HG02981 (cell line): ENCODE data around the gene UBE2O.

Source experiments
- ATAC-seq: cut with Tn5 transposase; IDR thresholded peaks from one replicate; pipeline ENCODE4 v1.9.1; 2021; ENCODE audit warnings: mild to moderate bottlenecking, moderate library complexity; ENCODE audit not compliant: unreplicated experiment

UBE2O gene

DNA sequence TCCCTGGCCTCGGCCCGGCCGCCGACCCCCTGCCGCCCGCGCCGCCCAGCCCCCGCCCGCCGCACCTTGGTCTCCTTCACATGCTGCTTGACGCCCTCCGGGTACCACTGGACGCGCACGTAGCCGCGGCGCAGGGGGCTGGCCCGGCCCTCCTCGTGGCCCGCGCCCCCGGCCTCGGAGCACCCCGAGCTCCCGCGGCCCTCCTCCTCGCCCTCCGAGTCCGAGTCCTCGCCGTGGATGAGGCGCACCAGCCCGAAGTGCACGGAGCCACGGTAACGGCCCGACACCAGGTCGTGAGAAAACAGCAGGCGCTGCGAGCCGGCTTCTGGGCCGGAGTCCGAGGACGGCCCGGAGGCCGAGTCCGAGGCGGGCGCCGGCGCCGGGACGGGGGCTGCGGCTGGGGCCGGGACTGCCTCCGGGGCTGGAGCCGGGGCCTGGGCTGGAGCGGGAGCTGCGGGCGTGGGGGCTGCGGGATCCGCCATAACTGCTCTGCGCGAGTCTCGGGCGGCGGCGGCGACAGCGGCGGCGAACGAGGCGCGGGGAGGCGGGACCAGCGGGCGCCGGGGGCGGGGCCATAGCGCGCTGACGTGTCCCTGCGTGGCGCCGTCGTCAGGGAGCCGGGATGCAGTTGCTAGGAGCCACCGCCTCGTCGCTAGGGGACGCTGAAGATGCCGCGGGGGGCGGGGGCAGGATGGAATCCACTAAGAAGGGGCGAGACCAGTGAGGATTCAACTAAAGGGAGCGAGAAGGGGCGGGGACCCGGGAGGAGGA, at the start of gene UBE2O:
Gene UBE2O, minus strand, starts transcription at position 493 of the 771 bp plus-strand sequence. Its CDS starts 11 bp downstream, at position 482.
- peak; percentile 88 for ATAC-seq

DNA sequence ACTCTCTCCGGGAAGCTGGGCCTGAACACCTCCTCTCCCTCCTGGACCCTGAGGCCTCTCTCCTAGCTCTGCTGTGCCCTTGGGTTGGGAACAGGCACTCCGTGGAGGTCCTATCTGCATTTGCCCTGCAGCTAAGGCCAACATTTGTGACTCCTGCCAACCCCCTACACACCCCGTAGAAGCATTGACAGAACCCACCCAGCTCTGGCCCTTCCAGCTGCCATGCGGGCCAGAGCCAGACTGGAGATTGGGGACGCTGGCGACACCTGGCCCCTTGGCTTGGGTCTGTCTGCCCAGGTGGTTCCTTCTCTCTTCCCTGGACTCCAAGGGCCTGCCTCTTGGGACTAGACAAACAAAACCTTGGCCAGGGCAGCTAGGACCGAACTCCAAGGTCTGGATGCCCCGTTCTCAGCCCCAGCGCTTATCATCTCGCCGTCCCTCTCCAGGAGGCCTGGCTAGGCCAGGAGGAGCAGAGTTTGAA, 48.9 kb upstream of the UBE2O start:
- no peak for ATAC-seq

DNA sequence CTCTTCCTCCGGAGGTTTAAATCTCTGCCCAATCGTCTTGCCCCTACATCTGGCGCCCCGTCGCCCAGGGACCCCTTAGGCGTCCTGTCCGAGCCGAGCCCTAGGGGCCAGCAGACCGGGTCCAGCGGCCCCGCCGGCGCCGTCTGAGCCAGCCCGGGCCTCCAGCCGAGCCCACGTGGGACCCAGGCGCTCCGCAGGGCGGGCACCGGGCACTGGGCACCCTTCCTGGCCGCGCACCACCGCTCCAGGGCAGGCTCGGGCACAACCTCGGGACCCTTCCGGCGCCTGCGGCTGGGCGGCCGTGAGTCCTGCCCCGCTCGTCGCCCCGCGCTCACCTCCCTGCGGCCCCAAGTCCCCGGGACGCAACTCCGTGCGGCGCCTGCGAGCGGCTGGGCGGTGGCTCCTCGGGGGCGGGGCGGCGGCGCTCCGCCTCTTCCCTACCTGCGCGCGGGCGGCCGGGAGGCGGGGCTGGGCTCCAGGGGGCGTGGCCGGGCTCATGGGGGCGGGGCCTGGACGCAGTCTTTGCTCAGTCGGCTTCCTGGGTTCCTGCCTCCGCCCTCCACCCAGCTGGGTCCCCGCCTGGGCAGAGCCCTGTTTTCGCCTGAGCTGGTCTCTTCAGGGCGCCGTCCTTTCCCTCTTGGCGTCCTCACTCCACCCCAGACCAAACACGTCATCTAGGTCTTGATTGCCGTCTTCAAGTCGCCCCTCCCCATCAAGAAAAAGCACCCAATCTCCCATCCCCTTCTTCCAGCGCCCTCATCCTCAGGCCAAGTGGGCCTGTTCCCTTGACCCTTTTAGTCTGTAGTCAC, 48.3 kb upstream of the UBE2O start, which contains the start of gene RHBDF2:
Gene RHBDF2, minus strand, starts transcription at position 406 of the 809 bp plus-strand sequence. CDS start 19,899 bp downstream, outside the sequence.
- ATAC-seq: peak; percentile 57

DNA sequence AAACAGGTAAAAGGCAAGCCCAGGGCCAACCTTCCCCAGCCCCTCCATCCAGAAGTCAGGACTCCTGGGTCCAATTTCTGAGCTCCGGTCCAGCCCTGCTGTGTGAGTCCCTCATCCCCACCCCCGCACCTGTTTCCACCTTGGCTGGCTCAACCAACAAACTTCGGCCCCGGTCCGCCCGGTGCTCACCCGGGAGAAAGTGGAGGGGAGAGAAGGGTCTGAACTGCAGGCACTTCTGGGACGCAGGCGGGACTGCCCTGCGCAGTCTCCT, 47.7 kb upstream of the UBE2O start:
- ATAC-seq: no peak

DNA sequence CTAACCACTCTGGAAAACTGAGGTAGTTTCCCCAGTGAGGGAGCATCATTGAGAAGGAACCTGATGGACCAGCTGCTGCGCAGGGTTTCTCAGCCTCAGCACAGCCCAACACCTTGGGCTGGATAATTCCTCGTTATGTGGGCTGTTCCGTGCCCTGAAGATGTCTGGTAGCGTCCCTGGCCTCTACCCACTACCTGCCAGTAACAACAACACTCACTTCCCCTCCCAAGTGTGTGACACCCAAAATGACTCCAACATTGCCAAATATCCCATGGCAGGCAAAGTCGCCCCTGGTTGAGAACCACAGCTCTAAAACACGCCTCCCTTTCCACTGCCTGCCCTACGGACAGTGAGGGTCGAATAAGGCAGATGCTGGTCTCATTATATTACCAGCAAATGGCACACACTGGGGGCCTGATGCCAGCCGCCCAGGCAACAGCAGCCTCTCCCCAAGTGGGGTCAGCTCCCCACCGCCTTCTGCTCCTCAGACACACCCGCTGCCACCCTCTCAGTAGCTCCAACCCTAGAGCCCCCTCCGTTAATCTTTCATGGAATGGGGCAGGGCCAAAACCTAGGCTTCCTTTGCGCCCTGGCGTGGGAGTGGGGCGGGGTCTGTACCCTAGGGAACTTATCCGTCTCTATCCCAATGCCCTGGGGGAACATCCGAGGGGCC, 47.3 kb upstream of the UBE2O start:
- no peak for ATAC-seq

DNA sequence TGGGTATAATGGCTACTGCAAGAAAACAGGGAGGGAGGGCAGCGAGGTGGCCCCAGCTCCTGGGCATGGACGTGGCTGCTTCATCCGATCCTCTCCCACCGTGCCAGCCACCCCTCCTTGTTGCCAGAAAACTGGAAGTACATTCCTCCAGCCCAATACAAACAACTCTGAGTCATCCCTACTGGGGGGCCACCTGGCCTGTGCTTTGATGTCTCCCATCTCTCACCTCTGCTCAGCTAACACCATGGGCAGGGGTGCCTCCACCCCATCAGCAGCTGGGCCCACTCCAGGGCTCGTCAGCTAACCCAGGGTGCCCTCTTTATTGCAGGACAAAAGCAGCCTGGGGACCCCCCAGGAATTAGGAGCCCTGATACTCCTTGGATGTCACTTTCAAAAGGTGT, 46.3 kb upstream of the UBE2O start:
- no peak for ATAC-seq

DNA sequence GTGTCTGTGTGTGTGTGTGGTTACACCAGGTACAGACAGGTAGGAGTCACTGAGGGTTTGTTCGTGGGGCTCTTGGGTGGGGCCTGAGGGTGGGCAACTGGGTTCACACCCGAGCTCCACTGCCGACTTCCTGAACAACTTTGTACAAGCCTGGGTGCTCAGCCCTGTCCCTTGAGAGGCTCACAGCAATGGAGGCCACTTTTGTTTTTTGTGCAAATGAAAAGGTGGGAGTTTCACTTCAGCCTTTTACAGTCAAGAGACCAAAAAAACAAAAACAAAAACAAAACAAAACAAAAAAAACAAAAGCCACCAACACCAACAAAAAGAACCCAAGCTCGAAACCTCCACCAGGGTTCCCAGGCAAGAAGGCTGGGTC, 45.9 kb upstream of the UBE2O start:
- ATAC-seq: no peak

DNA sequence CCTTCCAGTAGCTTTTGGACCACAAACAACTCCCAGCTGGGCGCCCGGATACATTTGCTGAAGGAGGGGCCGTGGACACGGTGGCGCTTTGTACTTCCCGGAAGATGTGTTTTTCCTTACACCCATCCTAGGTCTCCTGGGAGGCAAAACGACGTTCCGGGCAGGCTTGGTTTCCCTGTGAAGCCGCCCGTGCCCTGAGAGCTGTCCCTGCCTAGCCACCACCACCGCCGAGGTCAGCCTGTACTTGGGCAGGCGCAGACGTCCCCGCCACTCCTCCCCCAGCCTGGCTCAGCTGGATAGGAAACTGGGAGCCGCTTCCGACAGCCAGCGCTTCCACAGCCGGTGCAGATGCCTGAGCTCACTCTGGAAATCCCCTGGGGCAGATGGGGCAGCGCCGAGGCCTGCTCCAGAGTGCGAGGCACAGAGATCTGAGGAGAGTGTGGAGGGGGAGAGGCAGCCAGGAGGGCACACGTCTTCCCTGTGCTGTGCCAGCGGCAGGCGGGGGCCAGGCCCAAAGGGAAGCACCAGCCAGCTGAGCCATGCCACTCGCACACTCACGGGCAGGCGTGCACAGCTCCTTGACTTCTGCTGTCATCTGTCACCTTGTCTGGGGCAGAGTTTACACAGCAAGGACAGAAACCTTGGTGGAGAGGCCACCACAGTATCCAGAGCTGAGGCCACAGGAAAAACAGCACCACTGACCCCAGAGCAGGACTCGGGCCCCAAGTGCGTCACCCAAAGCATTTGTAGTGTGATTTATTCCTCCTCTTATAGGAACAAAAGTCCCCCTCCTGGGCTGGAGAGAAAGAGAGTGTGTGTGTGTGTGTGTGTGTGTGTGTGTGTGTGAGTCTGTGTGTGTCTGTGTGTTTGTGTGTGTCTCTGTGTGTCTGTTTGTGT, 45.3 kb upstream of the UBE2O start:
- ATAC-seq: no peak

DNA sequence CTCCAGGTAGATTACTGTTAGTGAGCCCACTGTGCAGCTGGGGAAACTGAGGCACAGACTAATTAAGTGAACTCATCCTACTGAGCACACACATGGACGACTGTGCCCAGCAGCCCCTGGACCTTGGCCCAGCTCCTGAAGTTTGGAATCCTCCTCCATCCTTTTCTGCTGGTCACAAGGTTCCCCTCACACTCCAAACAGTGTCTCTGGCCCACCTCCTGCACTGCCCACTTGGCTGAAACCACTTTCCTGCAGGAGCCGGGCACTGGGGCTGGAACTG, 44.7 kb upstream of the UBE2O start:
- no peak for ATAC-seq

DNA sequence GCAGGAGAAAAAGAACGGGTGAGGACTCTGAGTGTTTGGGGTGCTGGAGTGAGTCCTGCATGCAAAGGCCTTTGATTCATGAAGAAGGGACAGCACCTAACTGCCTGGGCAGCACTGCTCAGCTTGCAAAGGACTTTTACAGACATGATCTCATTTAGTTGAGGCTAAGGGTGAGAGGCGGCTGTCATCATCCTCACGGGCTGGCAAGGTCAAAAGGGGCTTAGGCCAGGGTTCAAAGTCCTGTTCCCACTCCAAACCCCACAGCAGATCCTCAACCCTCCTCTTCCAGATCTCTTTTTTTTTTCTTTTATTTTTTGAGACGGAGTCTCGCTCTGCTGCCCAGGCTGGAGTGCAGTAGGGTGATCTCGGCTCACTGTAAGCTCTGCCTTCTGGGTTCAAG, 43.5 kb upstream of the UBE2O start:
- ATAC-seq: no peak

DNA sequence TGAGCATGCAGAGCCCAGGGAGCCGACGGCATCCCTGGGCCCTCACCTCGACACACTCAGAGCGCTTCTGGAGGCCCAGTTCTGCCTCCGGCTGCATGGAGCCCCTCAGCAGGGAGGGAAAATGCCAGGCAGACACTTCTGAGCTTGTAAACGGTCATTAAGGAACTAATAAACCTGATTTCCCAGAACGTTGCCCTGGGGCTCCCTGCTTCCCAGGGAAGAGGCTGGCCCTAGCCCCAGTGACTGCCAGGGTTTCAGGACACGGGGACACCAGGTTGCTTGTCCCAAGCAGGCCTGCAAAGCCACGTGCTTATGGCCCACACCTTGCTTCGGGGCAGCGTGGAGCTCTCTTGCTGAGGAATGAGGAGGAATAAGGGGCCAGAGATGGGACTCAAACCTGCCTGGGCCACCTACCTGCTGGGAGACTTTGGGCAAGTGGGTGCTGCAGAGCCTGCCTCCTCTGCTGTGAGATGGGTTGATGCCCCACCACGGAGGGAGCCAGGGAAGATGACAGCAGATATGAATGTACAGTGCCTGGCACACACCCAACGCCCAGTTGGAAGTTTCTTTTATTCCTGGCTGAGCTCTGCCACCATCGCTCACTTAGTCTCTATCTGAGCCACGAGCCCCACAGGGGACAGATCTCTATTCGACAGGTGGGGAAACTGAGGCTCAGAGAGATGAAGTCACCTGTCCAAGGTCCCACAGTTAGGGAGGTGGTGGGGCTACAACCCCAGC, 42.9 kb upstream of the UBE2O start:
- ATAC-seq: no peak

DNA sequence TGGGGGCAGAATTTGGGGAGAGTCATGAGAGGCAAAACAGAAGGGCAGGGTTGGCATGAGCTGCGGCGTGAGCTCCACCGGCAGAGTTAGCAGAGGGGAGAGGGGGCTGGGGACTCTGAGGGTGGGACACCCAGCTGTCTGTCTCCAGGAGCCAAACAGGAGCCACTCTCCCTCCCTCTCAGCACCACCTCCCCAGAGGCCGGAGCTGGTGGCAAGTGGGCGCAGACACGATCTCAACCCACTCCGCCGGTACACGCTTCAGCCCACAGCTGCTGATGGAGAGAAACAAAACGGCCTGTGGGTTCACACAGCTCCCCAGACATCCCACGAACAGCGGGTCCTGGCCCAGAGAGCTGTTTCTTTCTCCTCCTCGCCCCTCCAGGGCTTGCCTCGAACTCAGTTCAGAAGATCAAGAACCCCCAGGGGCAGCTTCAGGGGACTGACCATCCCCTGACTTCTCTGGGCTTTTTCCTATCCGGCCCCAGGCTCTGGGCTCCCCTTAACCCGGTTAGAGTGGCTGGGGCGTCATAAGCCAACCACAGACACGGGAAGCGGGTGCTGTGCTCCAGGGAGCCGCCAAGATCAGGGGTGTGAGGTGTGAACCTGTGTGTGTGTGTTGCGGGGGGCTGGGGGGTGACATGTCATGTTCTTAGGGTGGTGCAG, 40.7 kb upstream of the UBE2O start:
- ATAC-seq: no peak

DNA sequence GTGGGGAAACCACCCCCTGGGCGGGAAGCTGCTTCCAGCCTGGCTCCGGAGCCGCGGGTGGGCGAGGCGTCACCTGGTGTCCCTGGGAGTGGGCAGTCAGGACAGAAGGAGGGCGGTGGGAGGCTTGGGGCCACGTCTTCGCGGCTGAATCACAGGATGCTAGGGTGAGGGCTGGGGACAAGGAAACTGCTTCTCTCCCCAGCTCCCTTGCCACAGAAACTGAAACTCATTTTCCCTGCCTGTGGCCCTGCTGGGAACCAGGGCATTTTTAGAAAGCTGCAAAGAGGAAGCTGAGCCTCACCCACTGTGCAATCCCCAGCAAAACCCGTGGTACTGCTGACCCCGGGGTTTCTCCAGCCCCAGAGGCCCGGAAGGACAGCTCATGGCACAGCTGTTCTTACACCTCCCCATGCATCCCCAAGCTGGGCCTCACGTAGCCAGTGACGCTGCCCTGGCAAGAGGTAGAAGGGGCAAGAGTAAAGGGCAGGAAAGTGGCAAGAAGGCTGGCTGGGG, 40.1 kb upstream of the UBE2O start:
- ATAC-seq: peak; percentile 50

DNA sequence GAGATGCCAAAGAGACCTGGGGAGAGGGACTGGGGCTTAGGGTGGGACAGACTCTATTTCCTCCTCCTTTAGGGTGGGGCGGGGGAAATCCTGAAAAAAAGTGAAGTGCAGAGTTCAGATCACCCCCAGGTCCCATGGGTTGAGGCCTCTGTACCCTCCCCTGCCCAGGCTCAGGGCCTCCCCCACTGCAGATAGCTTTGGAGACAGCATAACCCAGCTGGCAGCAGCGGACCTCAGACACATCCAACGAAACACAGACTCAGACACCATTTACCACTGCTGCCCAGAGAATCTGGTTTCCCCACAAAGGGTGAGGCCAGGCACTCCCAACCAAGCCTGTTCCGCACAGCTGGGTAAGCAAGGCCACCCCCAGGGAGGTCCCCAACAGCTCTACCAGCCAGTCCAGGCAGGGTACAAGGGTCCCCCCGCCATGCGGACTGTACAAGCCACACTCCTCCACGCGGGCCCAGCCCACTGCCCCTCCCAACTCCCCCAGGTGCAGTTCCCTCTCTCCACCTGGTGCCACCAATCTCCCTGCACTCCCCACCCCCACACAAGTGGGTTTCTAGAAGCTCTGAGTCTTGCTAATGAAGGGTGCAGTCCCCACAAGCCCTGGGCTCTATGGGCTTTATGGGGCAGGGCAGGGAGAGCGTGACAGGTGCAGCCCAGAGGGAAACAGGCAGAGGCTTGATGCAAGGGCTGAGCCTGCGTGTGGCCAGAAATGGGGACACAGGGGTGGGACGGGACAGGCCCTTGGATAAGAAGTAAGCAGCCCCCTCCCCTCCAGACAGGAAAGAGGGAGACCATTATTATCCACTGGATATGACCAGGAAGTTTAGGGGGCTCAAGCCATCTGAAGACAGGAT, 39.4 kb upstream of the UBE2O start:
- ATAC-seq: peak; percentile 42

DNA sequence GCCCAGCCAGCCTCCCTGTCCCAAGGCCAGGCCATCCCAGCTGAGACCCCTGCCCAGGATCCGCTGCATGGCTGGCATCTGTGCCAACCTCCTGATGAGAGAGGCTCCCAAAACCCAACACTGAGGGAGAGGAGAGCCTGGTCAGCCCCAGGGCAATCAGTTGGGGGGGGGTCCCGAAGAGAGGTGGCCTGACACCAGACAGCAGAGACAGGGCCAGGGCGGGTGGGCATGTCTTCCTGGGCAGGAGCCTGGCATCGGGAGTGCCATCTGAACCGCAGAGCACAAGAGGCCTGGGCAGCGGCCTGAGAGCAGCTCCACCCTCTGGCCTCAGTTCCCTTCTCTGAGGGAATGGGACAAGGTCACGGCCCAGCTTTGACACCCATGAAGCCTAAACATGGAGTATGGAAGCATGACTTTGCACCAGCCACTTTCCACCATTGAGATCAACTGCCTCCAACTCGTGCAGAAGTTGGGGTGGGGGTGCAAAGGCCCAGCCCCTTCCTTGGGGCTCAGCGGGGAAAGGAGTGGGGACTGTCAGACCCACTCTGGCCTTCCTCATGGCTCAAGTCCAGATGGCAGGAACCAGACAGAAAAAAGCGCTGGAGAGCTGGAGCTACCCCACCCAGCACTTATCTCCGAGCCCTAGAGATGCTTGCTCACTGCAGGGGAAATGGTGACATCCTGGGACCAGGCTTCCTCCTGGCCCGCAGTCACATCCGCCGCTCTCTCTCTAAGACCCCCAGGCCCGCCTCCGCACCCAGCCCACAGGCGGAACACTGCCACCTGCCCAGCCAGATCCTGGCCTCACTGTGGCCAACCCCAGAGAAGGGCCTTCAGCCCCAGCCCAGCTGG, 38.5 kb upstream of the UBE2O start:
- ATAC-seq: no peak

DNA sequence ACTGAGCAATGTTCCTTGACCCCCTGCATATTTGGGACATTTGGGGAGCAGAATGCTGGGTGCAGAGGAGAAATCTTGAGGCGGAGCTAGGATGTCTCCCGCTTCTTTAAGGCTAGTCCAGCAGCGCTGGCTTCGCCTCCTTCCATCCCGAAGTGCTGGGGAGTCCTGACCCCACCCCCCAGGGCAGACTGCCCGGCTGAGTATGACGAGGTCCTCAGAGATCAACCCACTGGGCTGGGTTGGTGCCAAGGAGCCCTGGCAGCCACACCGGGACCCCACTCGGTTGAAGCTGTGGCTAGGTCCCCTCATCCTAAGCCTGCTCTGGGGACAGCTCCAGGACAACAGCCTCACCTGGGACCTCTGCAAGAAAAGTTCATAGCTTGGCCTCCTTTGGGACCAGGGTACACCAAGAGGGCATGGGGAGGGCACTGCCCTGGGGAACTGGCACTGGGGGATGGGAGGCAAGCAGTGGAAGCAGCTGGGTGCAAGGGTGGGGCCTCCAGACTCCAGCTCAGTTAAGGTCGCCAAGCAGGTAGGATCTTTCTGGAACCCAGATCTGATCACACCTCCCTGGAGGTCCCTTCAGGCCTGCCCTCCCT, 37.3 kb upstream of the UBE2O start:
- no peak for ATAC-seq
